ENCODE measurements around the gene UBR4. TPM values are rescaled to one million over a fixed set of nuclear protein-coding genes. Genes with fewer than 3 reads are reported as not detected.

Gene UBR4
- polyA plus RNA-seq, 2 of the 4 experiments (the other 2 are of a cell fraction), result 55.8 to 74.3 TPM

DNA sequence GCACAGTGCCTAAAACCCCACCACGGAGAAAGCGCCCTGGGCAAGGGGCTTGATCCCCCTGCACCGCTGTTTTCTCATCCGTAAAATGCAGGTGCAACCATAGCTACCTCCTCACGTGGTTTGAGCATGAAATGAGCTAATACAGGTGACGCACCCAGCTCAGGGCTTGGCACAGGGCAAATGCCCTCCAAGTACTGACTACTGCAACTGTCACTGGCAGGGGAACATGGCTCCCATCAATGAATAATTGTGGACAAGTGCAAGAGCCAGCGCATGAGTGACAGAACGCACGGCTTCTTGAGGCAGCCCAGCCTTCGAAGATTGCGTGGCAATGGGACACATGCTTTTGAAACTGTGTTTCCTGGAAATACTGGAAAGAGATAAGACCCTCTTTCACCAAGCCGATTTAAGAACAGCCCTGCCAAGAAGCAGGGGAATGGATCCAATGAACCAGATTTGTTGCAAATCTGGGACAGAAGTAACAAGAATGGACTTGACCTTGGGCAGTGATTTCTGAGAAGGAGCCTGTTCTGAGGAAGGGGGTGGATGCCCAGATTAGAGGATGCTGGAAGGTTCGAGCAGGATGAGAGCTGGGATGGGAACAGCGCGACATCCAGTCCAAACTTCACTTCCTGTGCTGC, 160.8 kb downstream of the UBR4 start:
- DNase-seq (ENCODE audit: low read depth in 1 of 2, low spot score in 1 of 2) (no peak), FAIRE-seq (no peak), ATAC-seq (no peak)
- ChIA-PET CTCF (interaction anchor here (1.2 kb wide), 1 partner anchor 135 kb away, joined by 4 read pairs; no protein-coding TSS in a partner anchor), POLR2A (no interaction called here)
- 85% methylated on average over 15 of the region's 15 CpGs for WGBS (ENCODE audit: missing lambda C conversion rate)
- TF ChIP-seq BHLHE40 (IDR thresholded peaks at IDR 0.05; ENCODE audit: low read depth, low read length) (no peak), POLR2A (IDR thresholded peaks at IDR 0.05; ENCODE audit: low read length) (no peak)
- TF ChIP-seq, protein P1, sequence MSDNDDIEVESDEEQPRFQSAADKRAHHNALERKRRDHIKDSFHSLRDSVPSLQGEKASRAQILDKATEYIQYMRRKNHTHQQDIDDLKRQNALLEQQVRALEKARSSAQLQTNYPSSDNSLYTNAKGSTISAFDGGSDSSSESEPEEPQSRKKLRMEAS (IDR thresholded peaks at IDR 0.05), result no peak
- no peak overlapping the region for H3K4me3 ChIP-seq
- H3K4me2 ChIP-seq, result no peak overlapping the region
- no peaks in the 10 kb centered on the region for H3K9me3 ChIP-seq
- H3K27ac ChIP-seq, result no peak overlapping the region
- H3K4me1 ChIP-seq, result peaks cover 17% of the 10 kb centered on the region; the same call in 2 of the 3 replicates

DNA sequence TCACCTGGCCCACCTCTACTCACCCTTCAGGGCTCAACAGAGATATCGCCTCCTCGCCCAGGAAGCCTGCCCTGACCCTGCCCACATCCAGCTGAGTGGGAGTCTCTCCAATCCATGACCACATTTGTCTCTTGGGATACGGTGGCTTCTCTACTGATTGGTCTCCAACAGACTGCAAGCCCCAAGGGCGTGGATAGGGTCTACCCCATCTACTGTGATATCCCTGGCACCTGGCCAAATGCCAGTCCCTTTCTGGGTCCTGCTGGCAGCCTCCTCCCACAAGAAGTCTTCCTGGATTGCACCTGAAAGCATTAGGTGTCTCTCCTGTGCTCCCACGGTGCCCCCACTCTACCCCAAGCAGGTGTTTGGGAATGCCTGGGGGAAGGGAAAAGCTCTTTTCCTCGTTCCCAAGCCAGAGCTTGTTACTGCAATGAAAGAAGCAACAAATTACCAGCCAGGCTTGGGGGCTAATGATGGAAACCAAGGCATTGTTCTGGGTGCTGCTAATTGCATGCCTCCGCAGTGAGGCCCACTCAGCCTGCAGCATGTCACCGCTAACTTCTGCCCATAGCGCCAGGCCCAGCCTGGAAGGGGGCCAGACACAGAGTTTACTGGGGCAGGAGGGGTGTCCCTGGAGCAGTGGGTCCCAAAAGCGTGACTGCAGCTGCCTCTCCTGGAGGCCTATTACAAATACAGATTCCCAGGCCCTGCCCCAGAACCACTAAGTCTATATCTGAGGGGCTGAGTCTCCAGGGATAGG, 162.9 kb downstream of the UBR4 start:
- 85% methylated on average over 4 of the region's 10 CpGs for WGBS (ENCODE audit: missing lambda C conversion rate)
- DNase-seq (ENCODE audit: low read depth in 1 of 2, low spot score in 1 of 2) (no peak), FAIRE-seq (no peak), ATAC-seq (no peak)
- ChIA-PET POLR2A (no interaction called here), CTCF (interaction anchor here (0.9 to 1.5 kb wide), 5 partner anchors 8 to 163 kb away, joined by 3 to 5 read pairs (median 4); no protein-coding TSS in a partner anchor)
- Histone ChIP-seq H3K4me2 (no peak overlapping the region), H3K27ac (0 out of 6 replicates have a peak overlapping the region, but pooled peaks of 1 of the 2 experiments have one; percentile 10), H3K9me3 (no peaks in the 10 kb centered on the region), H3K4me1 (0 out of 3 replicates have a peak, but pooled peaks cover 6% of the 10 kb centered on the region), H3K4me3 (no peak overlapping the region)
- TF ChIP-seq ZFP36 (IDR thresholded peaks at IDR 0.05; ENCODE audit: borderline replicate concordance, partially characterized antibody) (peak; percentile 36), CBX8 (IDR thresholded peaks at IDR 0.05) (no peak), EHF (CRISPR knock-in tag; IDR thresholded peaks at IDR 0.05) (no peak), PBX3 (IDR thresholded peaks at IDR 0.05) (no peak)
- TF ChIP-seq, protein P2, sequence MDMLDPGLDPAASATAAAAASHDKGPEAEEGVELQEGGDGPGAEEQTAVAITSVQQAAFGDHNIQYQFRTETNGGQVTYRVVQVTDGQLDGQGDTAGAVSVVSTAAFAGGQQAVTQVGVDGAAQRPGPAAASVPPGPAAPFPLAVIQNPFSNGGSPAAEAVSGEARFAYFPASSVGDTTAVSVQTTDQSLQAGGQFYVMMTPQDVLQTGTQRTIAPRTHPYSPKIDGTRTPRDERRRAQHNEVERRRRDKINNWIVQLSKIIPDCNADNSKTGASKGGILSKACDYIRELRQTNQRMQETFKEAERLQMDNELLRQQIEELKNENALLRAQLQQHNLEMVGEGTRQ (IDR thresholded peaks at IDR 0.05), result no peak

GRCh38 chr1:19045898-19046880, 163.9 kb downstream of the UBR4 start:
- 66% methylated on average over 17 of the region's 18 CpGs for WGBS (ENCODE audit: missing lambda C conversion rate)
- Histone ChIP-seq H3K4me1 (0 out of 3 replicates have a peak, but pooled peaks cover 6% of the 10 kb centered on the region), H3K9me3 (no peaks in the 10 kb centered on the region), H3K4me2 (no peak overlapping the region), H3K4me3 (no peak overlapping the region), H3K27ac (peak overlapping the region in 1 of 2 experiments; percentile 16; a peak in 1 of 6 replicates)
- ChIA-PET POLR2A (no interaction called here), CTCF (interaction anchor here (1.1 to 1.5 kb wide), 4 partner anchors 29 to 162 kb away, joined by 3 to 5 read pairs (median 4); no protein-coding TSS in a partner anchor)
- TF ChIP-seq SREBF2 (IDR thresholded peaks at IDR 0.05), result no peak
- TF ChIP-seq JUN (IDR thresholded peaks at IDR 0.05), result no peak
- no peak for TF ChIP-seq BHLHE40 (IDR thresholded peaks at IDR 0.05; ENCODE audit: low read depth, low read length)
- no peak for TF ChIP-seq CHD2 (IDR thresholded peaks at IDR 0.05; ENCODE audit: low read length, partially characterized antibody)
- TF ChIP-seq ZSCAN20 (CRISPR knock-in tag; IDR thresholded peaks at IDR 0.05), result no peak
- no peak for TF ChIP-seq TFCP2L1 (CRISPR knock-in tag; IDR thresholded peaks at IDR 0.05)
- TF ChIP-seq MYC (IDR thresholded peaks at IDR 0.05; ENCODE audit: borderline replicate concordance, low read length), result no peak
- TF ChIP-seq NFE2L2 (conservative IDR thresholded peaks at IDR 0.05; ENCODE audit: low read length), result no peak
- no peak for TF ChIP-seq ZNF302 (CRISPR knock-in tag; IDR thresholded peaks at IDR 0.05)
- no peak for TF ChIP-seq FOXS1 (CRISPR knock-in tag; IDR thresholded peaks at IDR 0.05)
- no peak for TF ChIP-seq EHMT2 (IDR thresholded peaks at IDR 0.05; ENCODE audit: low read depth)
- no peak for TF ChIP-seq NR3C1 (IDR thresholded peaks at IDR 0.05)
- FAIRE-seq, result no peak
- DNase-seq (ENCODE audit: low read depth in 1 of 2, low spot score in 1 of 2), result no peak
- ATAC-seq, result no peak
